Activated naive CD8-positive, alpha-beta T cell treated with anti-CD3 and anti-CD28 coated beads, Interleukin-2, amount 50 U/mL, for 16 hours (primary cell): ENCODE measurements around the gene NAAA.
"Not testable (repeated sequence)": the region's sequence is repeated elsewhere in the genome, so short reads cannot be mapped to it uniquely, and the experiment has no call there.

Experiments used
- DNase-seq: peaks from one replicate; pipeline ENCODE4 v3.0.0-alpha.2; 2020; ENCODE audit warnings: low read depth, low spot score

Gene NAAA

DNA sequence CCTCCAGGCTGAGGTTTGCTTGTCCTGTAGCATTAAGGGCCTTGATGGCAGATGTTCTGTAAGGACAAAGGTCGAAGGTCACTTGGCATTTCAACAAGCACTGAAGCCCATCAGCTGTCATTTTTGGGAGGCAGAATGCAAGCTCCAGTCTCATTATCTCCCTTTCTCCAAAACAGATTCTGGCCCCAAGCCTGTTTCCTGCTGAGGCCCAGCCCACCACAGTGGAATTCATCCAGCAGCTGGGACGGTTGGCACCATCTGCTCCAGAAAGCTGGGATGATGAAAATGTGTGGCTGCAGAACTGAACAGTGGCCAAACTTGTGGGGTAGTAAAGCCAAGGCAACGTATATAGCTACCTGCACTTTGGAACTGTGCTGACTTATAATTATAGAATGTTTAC lies 20.9 kb downstream of the NAAA start:
- no peak for DNase-seq

DNA sequence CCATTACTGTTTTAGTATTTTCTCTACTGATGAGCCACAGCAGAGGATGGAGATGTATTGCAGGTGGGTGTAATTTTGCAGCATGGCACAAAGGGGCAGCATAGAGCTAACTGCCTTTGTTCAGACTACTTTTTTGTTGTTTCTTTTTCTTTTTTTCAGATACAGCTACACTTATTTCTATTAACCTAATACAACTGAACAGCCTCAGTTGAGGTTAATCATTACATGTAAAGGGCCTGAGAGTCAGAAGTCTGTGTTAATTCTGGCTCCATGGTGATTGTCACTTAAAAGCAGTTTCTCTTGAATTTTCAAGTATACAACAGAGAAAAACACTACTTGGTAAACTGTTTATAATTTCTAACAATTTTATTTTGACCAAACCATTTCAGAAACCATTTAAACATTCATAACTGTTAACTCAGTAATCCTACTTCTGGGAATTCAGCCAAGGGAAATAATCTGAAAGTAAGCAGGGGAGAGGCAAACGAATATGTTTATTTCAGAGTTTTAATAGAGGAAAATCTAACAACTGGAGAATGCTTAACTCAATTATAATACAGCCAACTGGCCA lies 24.6 kb downstream of the NAAA start:
- DNase-seq, result no peak

DNA sequence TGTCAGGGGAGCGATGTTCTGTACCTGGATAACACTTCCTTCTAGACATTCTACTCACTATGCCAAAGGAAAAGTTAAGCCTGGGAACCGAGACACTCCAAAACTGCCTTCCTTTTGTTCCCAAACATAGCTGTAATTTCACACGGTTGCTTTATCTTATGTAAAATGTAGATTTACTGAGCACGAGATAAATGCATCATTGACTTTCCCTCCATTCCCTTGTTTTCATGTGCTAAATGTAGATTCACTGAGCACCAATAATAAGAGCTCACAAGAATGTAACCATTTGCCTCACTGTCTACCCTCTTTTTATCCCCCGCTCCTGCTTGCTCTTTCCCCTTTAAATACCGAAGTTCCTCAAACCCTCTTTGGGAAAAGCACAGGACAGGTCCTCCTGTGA lies 27.8 kb downstream of the NAAA start:
- no peak for DNase-seq

DNA sequence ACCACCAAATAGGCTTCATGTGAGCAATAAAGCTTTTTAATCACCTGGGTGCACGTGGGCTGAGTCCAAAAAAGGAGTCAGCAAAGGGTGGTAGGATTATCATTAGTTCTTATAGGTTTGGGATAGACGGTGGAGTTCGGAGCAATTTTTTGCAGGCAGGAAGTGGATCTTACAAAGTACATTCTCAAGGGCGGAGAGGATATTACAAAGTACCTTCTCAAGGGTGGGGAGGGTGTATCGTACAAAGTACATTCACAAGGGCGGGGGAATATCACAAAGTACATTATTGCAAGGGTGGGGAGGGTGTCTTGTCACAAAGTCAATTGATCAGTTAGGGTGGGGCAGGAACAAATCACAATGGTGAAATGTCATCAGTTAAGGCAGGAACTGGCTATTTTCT lies 30.0 kb downstream of the NAAA start:
- not testable (repeated sequence) for DNase-seq

DNA sequence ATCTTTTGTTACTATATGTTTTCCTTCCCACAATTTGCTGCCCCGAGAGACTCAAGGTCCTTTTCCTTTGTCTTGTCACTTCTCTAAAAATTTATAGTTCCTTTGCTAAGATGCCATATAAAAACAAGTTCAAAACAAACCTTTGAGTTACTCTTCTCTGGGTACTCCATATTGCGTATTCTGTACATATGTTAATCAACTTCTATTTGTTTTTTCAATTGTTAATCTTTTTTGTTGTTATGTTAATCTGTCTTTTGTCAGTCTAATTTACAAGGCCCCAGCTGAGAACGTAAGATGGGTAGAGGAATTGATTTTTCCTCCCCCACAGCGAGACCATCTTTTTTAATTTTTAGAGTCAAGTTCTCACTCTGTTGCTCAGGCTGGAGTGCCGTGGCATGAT lies 31.4 kb downstream of the NAAA start:
- DNase-seq, result no peak

DNA sequence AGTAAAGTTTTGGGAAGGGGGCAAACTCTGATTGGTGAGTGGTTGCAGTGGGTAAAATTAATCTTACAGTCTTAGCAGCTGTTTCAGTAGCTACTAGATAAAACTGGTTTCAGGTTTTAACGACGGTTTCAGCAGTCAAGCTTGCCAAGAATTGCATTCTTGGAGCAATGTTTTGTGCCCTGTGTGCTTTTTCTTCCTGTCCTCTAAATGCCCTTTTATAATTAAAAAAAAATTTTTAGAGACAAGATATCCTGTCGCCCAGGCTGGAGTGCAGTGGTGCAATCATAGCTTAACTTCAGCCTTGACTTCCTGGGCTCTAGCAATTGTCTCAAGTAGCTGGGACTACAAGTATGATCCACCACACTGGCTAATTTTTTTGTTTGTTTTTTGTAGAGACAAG lies 32.3 kb downstream of the NAAA start:
- DNase-seq, result no peak

DNA sequence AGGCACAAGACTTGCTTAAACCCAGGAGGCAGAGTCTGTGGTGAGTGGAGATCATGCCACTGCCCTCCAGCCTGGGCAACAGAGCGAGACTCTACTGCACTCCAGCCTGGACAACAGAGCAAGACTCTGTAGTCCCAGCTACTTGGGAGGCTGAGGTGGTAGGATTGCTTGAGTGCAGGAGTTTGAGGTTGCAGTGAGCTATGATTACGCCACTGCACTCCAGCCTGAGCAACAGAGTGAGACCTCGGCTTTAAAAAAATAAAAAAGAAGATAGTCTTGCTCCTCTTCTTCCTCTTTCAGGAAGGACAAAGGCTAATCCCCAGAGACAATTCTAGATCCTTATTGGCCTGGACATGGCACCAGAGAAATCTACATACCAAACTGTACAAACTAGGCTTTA lies 32.8 kb downstream of the NAAA start:
- DNase-seq, result no peak

DNA sequence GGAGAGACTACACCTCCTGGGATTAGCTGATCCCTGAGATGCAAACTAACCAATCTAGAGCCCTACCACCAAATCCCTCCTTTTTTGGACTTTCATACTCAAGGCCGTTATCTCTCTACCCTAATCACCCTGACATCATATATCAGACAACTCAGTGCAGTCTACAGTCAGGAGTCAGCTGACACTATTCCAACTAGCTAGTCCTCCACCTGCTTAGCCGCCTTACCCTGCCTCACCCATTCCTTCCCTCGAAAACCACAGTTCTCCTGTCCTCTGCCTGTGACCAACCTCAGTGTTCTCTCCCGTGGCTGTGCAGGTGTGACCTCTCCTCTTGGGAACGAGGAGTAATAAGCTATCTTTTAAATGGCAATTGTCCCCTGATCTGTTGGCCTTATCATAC lies 36.7 kb downstream of the NAAA start:
- no peak for DNase-seq

DNA sequence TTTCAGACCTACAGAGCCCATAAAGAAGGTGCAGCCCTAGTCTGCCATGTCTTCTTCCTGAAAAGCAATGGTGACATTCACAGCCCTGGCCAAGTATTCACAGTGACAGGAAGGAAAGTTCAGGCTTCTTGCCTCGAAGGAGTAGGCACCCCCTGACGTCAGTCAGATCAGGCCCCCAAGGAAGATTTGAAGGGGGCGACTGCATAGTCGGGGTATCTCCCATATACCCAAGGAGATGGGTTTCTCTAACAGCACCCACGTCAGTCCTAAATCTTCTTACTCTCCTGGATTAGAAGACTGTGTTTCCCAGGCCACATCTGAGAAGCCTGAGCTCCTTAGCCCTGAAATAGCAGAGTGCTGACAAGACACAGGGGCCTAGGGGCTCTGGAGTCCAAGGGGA lies 38.5 kb downstream of the NAAA start, which contains the start of gene PPEF2:
TSS of gene PPEF2 (minus strand) at position 101 of the 400 bp plus-strand sequence. CDS start 6,127 bp downstream, outside the sequence.
- DNase-seq, result no peak

DNA sequence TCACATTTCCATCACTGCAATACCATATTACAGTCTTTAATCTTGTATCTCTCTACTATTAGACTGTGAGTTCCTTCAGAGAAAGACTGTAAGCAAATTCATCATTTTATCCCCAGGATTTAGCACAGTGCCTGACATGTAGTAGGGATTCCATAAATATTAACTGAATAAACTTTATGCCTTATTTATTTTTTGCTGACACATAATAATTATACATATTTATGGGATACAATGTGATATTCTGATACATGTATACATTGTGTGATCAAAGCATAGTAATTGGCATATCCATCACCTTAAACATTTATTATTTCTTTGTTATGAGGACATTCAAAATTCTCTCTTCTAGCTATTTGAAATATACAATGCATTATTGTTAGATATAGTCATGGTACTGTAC lies 42.3 kb downstream of the NAAA start:
- no peak for DNase-seq

DNA sequence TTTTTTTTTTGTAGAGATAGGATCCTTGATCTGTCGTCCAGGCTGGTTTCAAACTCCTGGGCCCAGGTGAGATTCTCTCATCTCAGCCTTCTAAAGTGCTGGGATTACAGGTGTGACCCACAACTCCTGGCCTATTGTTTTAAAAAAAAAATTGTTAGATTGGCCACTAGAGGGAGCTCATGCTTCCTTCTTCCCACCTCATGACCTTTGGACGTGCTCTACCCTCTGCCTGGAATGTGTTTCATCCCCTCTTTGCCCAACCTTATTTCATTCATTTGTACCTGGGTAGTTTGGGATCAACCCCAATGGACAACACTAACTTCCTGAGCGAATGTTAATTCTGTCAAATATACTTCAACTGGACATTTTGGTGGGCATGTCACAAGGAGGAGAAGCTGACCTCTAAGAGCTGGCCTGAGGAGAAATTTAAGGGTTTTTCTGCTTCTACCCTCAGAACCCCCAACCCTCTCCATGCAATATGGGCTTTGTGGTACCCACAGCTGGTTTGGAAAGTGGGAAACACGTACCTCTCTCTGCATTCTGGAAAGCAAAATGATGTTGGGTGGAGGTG lies 45.0 kb downstream of the NAAA start:
- no peak for DNase-seq

DNA sequence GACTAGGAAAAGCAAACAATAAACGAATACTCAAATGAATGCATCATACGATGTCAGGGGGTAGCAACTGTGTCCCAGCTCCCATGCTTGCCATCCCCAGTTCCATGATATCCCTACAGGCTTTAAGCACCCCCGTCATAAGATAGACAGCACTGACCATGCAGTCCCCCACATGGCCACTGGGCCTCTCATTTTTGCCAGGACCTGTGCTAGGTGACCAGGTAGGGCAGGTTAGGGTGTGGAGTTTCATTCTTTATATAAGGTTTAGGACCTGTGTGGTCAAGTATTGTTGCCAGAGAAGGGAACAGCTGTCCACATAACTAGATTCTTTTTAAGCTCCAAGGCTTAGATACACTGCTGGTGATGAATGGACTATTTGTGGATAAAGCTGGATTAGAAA lies 48.3 kb downstream of the NAAA start:
- DNase-seq, result no peak

DNA sequence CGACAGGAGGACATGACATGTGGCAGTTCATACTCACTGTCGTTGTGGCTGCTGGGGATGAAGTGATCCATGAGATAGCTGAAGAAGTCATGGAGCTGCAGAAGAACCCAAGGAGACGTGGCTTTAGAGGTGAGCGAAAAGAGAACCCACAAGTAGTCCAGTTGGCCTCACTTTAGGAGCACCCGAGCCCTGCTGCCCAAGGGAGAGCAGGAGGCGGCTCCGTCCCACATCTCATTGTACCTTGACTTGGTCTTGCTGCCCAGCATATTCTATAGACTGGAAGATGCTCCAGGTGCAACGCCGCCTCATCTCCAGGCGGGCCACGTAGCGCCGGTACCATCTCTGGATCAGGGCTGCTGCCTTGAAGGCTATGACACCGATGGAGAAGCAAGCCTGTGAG lies 49.2 kb downstream of the NAAA start:
- no peak for DNase-seq

DNA sequence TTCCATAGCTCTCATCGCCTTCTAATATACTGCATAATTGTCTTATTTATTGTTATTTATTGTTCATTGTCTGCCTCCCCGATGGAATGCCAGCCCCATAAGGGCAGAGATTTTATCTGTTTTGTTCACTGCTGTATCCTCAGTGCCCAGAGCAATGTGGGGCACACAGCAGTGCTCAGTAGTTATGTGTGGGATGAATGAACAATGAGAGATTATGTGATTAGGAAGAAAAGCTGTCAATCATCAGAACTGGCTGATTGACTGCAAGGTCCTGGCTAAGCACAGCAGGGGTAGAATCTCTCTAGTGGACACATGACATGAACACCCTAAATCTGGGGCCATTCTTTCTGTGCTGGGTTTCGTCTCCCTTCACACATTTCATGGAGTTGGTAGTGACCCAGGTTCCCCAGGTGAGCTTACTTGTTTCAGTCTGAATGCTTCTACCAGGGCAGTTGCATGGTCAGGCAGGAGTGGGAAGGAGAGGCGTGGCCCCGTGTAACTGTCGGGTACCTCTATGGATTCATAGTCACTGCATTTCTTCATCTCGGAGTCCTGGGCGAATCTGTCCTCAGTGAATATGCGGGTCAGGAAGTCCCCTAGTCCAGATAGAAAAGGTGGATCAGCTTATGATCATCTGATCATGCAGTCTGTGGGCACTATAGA lies 51.1 kb downstream of the NAAA start:
- DNase-seq, result no peak

DNA sequence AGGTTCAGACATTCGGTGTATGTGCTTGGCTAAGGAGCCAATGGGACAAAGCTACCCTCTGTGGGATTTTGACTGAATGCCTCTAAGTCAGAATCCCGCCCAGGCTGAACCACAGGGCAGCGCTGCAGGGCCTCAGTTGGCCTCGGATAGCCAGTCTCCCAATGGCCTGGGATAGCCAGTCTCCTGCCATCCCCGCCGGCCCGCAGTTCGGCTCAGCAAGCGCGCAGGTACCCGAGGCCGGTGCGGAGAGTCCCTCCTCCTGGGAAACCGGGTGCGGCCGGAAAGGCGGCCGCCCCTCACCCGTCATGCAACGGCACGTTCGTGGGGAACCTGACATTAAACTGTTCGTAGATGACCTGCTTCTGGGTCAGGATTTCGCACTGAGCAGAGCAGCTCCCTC lies 54.7 kb downstream of the NAAA start:
- no peak for DNase-seq

DNA sequence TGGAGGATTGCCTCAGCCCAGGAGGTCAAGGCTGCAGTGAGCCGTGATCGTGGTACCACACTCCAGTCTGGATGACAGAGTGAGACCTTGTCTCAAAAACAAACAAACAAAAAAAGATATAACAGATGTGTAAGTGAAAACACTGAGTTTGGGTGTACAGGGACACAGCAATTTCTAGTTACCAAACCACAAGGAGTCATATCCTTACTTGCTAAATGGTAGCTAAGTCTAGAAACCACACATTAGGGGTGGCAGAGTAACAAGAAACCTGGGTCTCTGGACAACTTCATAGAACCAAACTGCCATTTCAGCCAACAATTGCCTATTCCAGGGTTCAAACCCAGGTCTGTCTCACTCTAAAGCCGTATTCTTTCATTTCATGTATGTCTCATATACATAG lies 59.3 kb downstream of the NAAA start:
- DNase-seq, result no peak

DNA sequence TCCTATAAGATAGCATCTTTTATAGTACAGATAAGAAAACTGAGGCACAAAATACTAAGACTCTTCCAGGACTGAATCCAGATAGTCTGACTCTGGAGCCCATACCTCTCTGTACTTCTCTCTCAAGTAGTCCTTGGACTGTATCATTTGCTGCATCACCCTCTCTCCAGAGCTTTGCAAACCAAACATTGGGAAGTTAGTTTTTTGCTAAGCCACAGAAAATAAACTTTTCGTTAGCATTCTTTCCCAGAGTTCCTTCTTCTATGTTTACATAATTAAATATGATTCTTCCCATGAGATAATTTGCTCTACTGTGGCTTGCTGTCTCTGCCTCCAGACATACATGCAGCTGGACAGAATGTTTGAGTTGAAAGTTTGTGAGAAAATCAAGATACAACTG lies 60.5 kb downstream of the NAAA start:
- no peak for DNase-seq

DNA sequence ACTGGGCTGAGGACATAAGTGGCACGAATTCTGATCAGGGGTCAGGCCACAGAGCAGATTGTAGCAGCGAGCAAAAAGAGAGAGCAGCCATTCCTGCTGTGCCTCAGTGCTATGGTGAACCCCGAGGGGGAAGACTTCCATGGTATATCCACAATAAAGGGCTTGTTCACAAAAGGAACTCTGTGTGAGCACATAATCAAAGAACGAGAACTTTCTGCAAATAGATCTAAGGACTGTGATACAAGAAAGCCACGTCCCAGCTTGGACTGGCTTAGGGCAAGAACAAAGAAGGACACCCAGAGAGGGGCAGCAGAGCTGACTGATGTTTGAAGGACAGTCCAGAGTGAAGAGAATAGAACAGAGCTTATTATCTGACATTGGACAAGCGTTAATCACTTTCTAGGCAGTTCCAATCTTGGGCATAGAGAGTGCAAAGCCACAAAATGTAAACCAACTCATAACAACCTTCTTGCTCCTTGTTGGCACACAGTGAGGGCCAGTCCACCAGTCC lies 62.5 kb downstream of the NAAA start:
- DNase-seq, result no peak

DNA sequence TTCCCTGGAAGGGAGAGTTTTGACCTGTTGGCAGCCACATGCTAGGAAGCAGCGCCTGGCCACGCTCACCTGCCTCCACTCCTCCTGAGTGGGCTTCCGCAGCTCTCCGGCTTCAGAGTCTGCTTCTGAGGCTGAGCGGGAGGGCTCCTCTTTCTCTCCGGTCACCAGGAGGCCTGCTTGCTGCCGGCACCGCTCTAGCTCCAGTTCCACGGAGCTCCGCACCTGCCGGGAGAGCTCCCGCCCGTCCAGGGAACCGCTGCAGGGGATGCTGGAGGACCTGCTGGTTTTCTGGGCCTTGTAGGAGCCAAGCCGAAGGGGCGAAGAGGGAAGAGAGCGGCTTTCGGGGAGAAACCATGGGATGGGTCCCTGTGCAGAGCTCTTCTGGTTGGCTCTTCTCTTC lies 64.6 kb downstream of the NAAA start:
- no peak for DNase-seq

DNA sequence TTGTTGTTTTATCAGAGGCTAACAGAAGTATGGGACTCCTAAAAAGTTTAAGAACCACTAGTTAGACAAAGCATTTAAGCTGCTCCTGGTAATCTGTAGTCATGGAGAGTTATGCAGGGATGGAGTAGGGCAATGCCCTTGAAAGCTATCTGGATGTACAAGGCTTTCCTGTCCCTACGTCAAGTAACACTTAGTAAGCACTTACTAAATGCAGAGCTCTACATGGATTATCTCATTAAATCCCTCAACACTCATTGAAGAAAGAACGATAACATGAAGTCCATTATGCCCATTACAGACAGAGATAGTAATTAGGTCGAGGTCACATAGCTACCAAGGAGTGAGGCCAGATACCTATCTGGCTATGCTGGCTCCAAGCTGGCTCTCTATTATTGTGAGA lies 71.7 kb downstream of the NAAA start:
- no peak for DNase-seq

DNA sequence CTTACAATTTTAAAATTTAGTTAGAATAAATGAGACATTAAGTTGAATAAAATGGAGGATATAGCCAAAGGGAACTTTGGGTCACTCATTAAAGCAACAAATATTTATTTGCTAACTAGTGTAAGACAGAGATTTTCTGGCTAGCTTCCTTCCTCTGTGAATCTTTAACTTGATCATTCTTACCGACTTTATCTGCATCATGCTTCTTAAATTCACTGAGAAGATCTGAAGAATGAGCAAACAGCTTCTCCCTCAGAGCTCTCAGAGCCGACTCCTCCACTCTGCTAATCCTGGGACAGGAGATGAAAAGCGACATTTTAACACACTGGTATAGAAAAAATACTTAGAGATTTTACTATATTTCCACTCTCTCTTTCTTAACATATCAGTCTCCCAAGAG lies 73.7 kb downstream of the NAAA start:
- DNase-seq, result no peak
